ENCODE data around the gene MRPL23. TPM values are rescaled to one million over a fixed set of nuclear protein-coding genes. Genes with fewer than 3 reads are reported as not detected.
A peak's percentile ranks its signal among the peaks of the same experiment; 100 is the strongest.

Gene MRPL23
- total and polyA plus RNA-seq, 4 donors: 15.8 to 77.3 (median 60.4) TPM

GRCh38 chr11:1920909-1921573 lies 26.1 kb upstream of the MRPL23 start:
- Histone ChIP-seq H3K27me3 (ENCODE audit: control insufficient read depth, insufficient read depth, low read length) (no peaks in the 10 kb centered on the region), H3K4me3 (ENCODE audit: low read depth, low read length) (no peak overlapping the region), H3K9me3 (ENCODE audit: control insufficient read depth, insufficient read depth, low read length) (no peaks in the 10 kb centered on the region), H3K27ac (ENCODE audit: low read depth, low read length) (peak overlapping the region; percentile 77), H3K4me1 (ENCODE audit: control insufficient read depth, insufficient read depth, low read length) (peaks cover 14% of the 10 kb centered on the region), H3K36me3 (ENCODE audit: control insufficient read depth, insufficient read depth, low read length) (no peaks in the 10 kb centered on the region)
- no peak for DNase-seq (ENCODE audit: low read depth in 4 of 6, low spot score in 6 of 6)
- 64% methylated on average over 20 of the region's 21 CpGs for WGBS (ENCODE audit: insufficient coverage)

- Histone ChIP-seq H3K27ac (ENCODE audit: low read depth, low read length) (peak overlapping the region; percentile 83), H3K9me3 (ENCODE audit: control insufficient read depth, insufficient read depth, low read length) (no peaks in the 10 kb centered on the region), H3K4me1 (ENCODE audit: control insufficient read depth, insufficient read depth, low read length) (peaks cover 14% of the 10 kb centered on the region), H3K36me3 (ENCODE audit: control insufficient read depth, insufficient read depth, low read length) (no peaks in the 10 kb centered on the region), H3K4me3 (ENCODE audit: low read depth, low read length) (no peak overlapping the region), H3K27me3 (ENCODE audit: control insufficient read depth, insufficient read depth, low read length) (no peaks in the 10 kb centered on the region)
- 44% methylated on average over 12 of the region's 18 CpGs for WGBS (ENCODE audit: insufficient coverage)
- peak in 3 of 6 donors; percentile 4 to 69 (median 50) for DNase-seq (ENCODE audit: low read depth in 4 of 6, low spot score in 6 of 6)
Measured at GRCh38 chr11:1921574-1922141, 25.5 kb upstream of the MRPL23 start.

DNA sequence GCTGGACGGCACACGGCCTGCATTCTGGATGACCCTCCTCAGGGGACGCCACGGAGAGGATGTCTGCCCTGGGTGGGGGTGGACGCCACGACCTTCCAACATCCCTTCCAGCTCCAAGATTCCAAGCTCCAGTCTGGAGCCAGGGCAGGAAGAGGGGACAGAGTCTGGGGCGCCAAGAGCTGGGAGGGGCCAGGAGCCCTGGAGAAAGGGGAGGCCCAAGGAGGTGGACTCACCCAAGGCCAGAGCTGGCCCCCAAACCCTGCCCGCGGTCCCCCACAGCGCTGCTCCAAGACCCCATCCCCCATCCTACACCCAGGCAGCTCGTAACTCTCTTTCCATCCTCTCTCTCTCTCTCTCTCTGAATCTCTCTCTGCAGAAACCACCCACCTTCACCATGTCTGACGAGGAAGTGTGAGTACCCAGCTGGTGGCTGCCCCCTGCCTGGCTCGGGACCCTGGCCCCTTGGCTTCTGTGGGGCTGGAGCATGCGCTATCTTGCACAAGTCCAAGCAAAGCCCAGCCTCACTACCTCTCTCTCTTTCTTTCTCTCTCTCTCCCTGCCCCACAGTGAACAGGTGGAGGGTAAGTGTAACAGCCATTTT lies 24.6 kb upstream of the MRPL23 start:
- H3K4me3 ChIP-seq (ENCODE audit: low read depth, low read length): no peak overlapping the region
- H3K27me3 ChIP-seq (ENCODE audit: control insufficient read depth, insufficient read depth, low read length): no peaks in the 10 kb centered on the region
- peak overlapping the region; percentile 83 for H3K27ac ChIP-seq (ENCODE audit: low read depth, low read length)
- no peaks in the 10 kb centered on the region for H3K9me3 ChIP-seq (ENCODE audit: control insufficient read depth, insufficient read depth, low read length)
- 69% methylated on average over 5 of the region's 14 CpGs for WGBS (ENCODE audit: insufficient coverage)
- H3K36me3 ChIP-seq (ENCODE audit: control insufficient read depth, insufficient read depth, low read length): no peaks in the 10 kb centered on the region
- peaks cover 24% of the 10 kb centered on the region for H3K4me1 ChIP-seq (ENCODE audit: control insufficient read depth, insufficient read depth, low read length)
- no peak for DNase-seq (ENCODE audit: low read depth in 4 of 6, low spot score in 6 of 6)

- WGBS (ENCODE audit: insufficient coverage): 88% methylated on average over 12 of the region's 22 CpGs
- Histone ChIP-seq H3K4me3 (ENCODE audit: low read depth, low read length) (no peak overlapping the region), H3K27ac (ENCODE audit: low read depth, low read length) (no peak overlapping the region)
Measured at GRCh38 chr11:1923201-1923956, 23.8 kb upstream of the MRPL23 start.

DNA sequence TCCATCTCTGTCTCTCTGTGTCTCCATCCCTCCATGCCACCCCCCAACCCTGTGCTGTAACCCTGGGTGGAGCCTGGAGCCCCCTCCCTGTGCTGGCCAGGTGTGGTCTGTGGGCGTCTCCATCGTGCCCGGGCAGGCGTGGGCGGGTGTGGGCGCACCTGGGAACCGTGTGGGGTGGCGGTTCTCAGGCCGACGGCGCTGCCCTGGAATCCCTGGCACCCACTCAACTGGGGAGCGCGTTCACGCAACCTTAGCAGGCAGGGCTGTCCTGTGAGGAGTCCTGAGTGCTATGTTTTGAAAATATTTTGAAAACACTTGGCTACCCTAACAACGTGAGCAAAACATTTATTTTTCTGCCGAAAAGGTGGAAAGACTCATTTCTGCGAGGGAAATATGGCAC lies 23.0 kb upstream of the MRPL23 start:
- no peak for DNase-seq (ENCODE audit: low read depth in 4 of 6, low spot score in 6 of 6)
- Histone ChIP-seq H3K27me3 (ENCODE audit: control insufficient read depth, insufficient read depth, low read length) (no peaks in the 10 kb centered on the region), H3K4me3 (ENCODE audit: low read depth, low read length) (no peak overlapping the region), H3K36me3 (ENCODE audit: control insufficient read depth, insufficient read depth, low read length) (no peaks in the 10 kb centered on the region), H3K4me1 (ENCODE audit: control insufficient read depth, insufficient read depth, low read length) (peaks cover 29% of the 10 kb centered on the region), H3K27ac (ENCODE audit: low read depth, low read length) (no peak overlapping the region), H3K9me3 (ENCODE audit: control insufficient read depth, insufficient read depth, low read length) (no peaks in the 10 kb centered on the region)
- WGBS (ENCODE audit: insufficient coverage): 88% methylated on average over 17 of the region's 17 CpGs

More at GRCh38 chr11:1923201-1923956, 23.8 kb upstream of the MRPL23 start:
- no peaks in the 10 kb centered on the region for H3K36me3 ChIP-seq (ENCODE audit: control insufficient read depth, insufficient read depth, low read length)
- H3K4me1 ChIP-seq (ENCODE audit: control insufficient read depth, insufficient read depth, low read length): peaks cover 29% of the 10 kb centered on the region
- H3K9me3 ChIP-seq (ENCODE audit: control insufficient read depth, insufficient read depth, low read length): no peaks in the 10 kb centered on the region
- no peaks in the 10 kb centered on the region for H3K27me3 ChIP-seq (ENCODE audit: control insufficient read depth, insufficient read depth, low read length)
- no peak for DNase-seq (ENCODE audit: low read depth in 4 of 6, low spot score in 6 of 6)

DNA sequence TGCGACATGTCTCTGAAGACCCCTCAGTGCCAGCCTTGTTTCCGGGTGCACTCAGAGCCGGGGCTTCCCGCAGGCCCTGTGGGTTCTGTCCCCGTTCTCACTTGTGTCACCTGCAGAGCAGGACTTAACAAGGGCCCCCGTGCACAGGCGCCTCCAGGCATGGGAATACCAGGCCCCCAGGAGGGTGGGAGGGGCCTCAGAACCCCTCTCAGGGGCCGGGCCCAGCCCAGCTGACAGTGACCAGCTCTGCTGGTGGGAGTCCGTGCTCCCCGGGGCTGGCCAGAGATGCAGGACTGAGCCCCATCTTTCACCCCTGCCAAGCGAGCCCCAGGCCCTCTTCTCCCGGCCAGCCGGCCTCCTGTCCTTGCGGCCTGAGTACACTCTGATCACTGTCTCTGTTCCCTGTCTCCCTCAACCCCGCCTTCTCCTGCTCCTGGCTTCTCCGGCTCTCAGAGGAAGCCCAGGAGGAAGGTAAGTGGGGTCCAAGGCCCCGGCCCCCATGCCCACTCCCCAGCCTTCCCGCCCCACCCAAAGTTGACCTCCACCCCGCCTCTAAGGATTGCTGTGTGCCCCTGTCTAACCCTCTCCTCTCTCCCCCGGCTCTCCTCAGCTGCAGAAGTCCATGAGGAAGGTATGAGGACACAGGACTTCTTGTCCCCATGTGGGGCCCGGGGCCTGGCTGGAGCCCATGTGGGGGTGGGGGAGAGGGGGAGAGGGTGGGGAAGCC lies 22.3 kb upstream of the MRPL23 start:
- no peak for DNase-seq (ENCODE audit: low read depth in 4 of 6, low spot score in 6 of 6)
- H3K27ac ChIP-seq (ENCODE audit: low read depth, low read length): no peak overlapping the region
- no peaks in the 10 kb centered on the region for H3K27me3 ChIP-seq (ENCODE audit: control insufficient read depth, insufficient read depth, low read length)
- no peaks in the 10 kb centered on the region for H3K9me3 ChIP-seq (ENCODE audit: control insufficient read depth, insufficient read depth, low read length)
- no peak overlapping the region for H3K4me3 ChIP-seq (ENCODE audit: low read depth, low read length)
- H3K4me1 ChIP-seq (ENCODE audit: control insufficient read depth, insufficient read depth, low read length): peaks cover 29% of the 10 kb centered on the region
- no peaks in the 10 kb centered on the region for H3K36me3 ChIP-seq (ENCODE audit: control insufficient read depth, insufficient read depth, low read length)
- 76% methylated on average over 14 of the region's 21 CpGs for WGBS (ENCODE audit: insufficient coverage)

DNA sequence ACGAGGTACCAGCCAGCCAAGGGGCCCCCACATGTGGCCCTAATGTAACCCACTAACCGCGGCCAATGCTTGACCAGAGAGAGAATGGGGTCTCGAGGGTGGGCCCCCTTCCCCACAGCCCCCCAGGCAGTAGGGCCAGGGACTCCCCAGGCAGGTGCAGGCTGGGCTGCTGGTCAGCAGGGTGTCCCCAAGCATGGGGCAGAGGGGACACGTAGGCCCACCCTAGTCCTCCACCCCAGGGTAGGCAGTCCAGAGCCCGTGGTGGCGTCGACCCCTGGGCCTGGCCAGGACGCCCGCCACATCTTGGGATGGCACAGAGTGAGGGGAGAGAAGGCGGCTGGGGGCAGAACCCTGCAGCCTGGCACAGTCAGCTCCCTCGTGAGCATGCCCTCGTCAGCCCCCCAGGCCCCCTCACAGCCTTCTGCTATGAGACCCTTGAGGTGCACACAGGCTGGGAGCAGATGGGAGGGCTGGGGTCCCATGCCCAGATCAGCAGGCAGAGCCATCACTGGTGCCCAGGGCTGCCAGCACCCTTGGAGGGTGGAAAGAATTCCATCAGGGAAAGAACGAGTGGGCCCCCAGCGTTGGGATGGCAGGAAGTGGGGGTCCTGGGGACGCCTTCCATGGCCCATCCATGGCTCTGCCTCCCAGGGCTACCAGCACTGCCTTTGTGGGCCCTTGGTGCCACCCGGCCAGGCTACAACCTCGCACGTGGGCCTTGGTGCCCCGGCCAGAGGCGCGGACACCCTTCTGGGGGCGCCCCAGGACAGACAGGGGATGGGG lies 21.6 kb upstream of the MRPL23 start:
- no peak overlapping the region for H3K4me3 ChIP-seq (ENCODE audit: low read depth, low read length)
- no peak for DNase-seq (ENCODE audit: low read depth in 4 of 6, low spot score in 6 of 6)
- peaks cover 29% of the 10 kb centered on the region for H3K4me1 ChIP-seq (ENCODE audit: control insufficient read depth, insufficient read depth, low read length)
- no peak overlapping the region for H3K27ac ChIP-seq (ENCODE audit: low read depth, low read length)
- no peaks in the 10 kb centered on the region for H3K36me3 ChIP-seq (ENCODE audit: control insufficient read depth, insufficient read depth, low read length)
- 91% methylated on average over 13 of the region's 23 CpGs for WGBS (ENCODE audit: insufficient coverage)
- no peaks in the 10 kb centered on the region for H3K9me3 ChIP-seq (ENCODE audit: control insufficient read depth, insufficient read depth, low read length)
- H3K27me3 ChIP-seq (ENCODE audit: control insufficient read depth, insufficient read depth, low read length): no peaks in the 10 kb centered on the region

GRCh38 chr11:1926156-1927025 lies 20.7 kb upstream of the MRPL23 start:
- no peak for DNase-seq (ENCODE audit: low read depth in 4 of 6, low spot score in 6 of 6)
- no peaks in the 10 kb centered on the region for H3K9me3 ChIP-seq (ENCODE audit: control insufficient read depth, insufficient read depth, low read length)
- no peaks in the 10 kb centered on the region for H3K36me3 ChIP-seq (ENCODE audit: control insufficient read depth, insufficient read depth, low read length)
- H3K27me3 ChIP-seq (ENCODE audit: control insufficient read depth, insufficient read depth, low read length): no peaks in the 10 kb centered on the region
- H3K4me3 ChIP-seq (ENCODE audit: low read depth, low read length): no peak overlapping the region
- peak overlapping the region; percentile 61 for H3K27ac ChIP-seq (ENCODE audit: low read depth, low read length)
- H3K4me1 ChIP-seq (ENCODE audit: control insufficient read depth, insufficient read depth, low read length): peaks cover 22% of the 10 kb centered on the region
- 88% methylated on average over 41 of the region's 41 CpGs for WGBS (ENCODE audit: insufficient coverage)
